ENCODE data around the gene CWC22.
A peak's percentile ranks its signal among the peaks of the same experiment; 100 is the strongest.

Gene CWC22

DNA sequence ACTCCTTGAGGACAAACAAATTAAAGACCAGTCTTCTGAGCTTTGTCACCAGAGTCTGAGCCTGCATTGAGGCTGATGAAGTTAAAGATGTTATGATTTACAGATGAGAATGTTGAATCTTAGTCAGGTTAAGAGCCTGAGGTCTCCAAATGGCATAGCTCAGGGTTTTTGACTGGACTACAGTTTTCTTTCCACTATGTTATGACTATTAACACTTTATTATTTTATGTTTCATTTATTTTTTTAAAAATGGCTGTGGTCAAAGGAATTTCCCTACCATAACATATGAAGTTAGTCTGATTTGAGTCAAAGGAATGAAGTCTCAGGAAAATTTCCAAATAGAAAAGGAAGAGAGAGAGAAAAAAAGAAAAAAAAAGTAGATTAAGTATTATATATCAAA is 39.7 kb upstream of the CWC22 start:
- H3K4me1 ChIP-seq (ENCODE audit: insufficient read depth, poor library complexity, severe bottlenecking) = no peaks in the 10 kb centered on the region
- no peaks in the 10 kb centered on the region for H3K36me3 ChIP-seq (ENCODE audit: low read depth)
- no peaks in the 10 kb centered on the region for H3K27me3 ChIP-seq (ENCODE audit: insufficient read depth, poor library complexity, severe bottlenecking)
- no peak overlapping the region for H3K4me3 ChIP-seq (ENCODE audit: severe bottlenecking)
- no peak for DNase-seq (ENCODE audit: low spot score)
- no peaks in the 10 kb centered on the region for H3K9me3 ChIP-seq (ENCODE audit: severe bottlenecking)
- TF ChIP-seq, protein P1, sequence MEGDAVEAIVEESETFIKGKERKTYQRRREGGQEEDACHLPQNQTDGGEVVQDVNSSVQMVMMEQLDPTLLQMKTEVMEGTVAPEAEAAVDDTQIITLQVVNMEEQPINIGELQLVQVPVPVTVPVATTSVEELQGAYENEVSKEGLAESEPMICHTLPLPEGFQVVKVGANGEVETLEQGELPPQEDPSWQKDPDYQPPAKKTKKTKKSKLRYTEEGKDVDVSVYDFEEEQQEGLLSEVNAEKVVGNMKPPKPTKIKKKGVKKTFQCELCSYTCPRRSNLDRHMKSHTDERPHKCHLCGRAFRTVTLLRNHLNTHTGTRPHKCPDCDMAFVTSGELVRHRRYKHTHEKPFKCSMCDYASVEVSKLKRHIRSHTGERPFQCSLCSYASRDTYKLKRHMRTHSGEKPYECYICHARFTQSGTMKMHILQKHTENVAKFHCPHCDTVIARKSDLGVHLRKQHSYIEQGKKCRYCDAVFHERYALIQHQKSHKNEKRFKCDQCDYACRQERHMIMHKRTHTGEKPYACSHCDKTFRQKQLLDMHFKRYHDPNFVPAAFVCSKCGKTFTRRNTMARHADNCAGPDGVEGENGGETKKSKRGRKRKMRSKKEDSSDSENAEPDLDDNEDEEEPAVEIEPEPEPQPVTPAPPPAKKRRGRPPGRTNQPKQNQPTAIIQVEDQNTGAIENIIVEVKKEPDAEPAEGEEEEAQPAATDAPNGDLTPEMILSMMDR (IDR thresholded peaks at IDR 0.05; ENCODE audit: poor library complexity, severe bottlenecking) = no peak
- ATAC-seq (ENCODE audit: low read depth) = no peak
- no peak overlapping the region for H3K27ac ChIP-seq (ENCODE audit: poor library complexity, severe bottlenecking)

DNA sequence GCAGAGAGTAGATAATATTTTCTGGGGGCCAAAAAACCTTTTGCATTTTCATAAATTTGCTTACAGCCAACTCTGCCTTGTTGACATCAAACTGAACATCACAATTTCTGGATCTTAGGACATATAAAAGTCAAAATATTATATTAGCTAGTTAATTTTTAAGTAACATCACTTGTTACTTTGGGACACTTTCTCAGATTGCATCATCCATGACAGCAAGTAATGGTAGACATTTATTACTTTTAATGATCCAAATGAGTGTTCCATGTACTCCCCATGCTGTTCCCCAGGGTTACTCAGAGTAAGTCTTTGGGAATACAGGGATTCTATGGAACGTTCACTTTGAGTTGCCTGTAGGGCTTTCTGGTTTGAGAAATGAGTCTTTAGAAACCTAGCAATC is 39.1 kb upstream of the CWC22 start:
- Histone ChIP-seq H3K36me3 (ENCODE audit: low read depth) (no peaks in the 10 kb centered on the region), H3K4me3 (ENCODE audit: severe bottlenecking) (no peak overlapping the region), H3K27me3 (ENCODE audit: insufficient read depth, poor library complexity, severe bottlenecking) (no peaks in the 10 kb centered on the region), H3K4me1 (ENCODE audit: insufficient read depth, poor library complexity, severe bottlenecking) (no peaks in the 10 kb centered on the region), H3K27ac (ENCODE audit: poor library complexity, severe bottlenecking) (no peak overlapping the region), H3K9me3 (ENCODE audit: severe bottlenecking) (no peaks in the 10 kb centered on the region)
- TF ChIP-seq, protein P1 (IDR thresholded peaks at IDR 0.05; ENCODE audit: poor library complexity, severe bottlenecking) = no peak
- DNase-seq (ENCODE audit: low spot score) (no peak), ATAC-seq (ENCODE audit: low read depth) (no peak)

DNA sequence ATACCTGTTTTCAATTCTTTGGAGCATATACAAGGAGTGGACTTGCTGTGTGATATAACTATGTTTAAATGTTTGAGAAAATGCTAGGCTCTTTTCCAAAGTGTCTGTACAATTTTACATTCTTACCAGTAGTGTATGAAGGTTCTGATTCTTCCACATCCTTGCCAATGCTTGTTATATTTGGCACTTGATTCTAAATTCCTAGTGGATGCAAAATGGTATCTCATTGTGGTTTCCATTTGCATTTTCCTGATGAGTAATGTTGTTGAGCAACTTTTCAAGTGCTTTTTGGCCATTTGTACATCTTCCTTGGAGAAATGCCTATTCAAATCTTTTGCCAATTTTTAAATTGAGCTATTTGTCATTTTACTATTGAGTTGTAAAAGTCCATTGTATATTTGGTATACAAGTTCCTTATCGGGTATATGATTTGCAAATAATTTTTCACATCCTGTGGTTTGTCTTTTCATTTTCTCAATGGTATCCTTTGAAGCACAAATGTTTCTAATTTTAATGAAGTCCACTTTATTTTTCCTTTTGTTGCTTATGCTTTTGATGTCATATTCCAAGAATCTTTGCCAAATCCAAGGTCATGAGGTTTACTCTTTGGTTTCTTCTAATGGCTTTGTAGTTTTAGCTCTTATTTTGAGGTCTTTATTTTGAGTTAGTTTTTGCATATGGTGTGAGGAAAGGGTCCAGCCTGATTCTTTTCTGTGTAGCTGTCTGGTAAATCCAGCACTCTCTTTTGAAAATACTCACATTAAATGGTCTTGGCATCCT is 33.2 kb upstream of the CWC22 start:
- Histone ChIP-seq H3K4me1 (ENCODE audit: insufficient read depth, poor library complexity, severe bottlenecking) (peaks cover 7% of the 10 kb centered on the region), H3K27ac (ENCODE audit: poor library complexity, severe bottlenecking) (no peak overlapping the region), H3K9me3 (ENCODE audit: severe bottlenecking) (no peaks in the 10 kb centered on the region), H3K4me3 (ENCODE audit: severe bottlenecking) (no peak overlapping the region), H3K27me3 (ENCODE audit: insufficient read depth, poor library complexity, severe bottlenecking) (no peaks in the 10 kb centered on the region), H3K36me3 (ENCODE audit: low read depth) (no peaks in the 10 kb centered on the region)
- DNase-seq (ENCODE audit: low spot score) = no peak
- TF ChIP-seq, protein P1 (IDR thresholded peaks at IDR 0.05; ENCODE audit: poor library complexity, severe bottlenecking) = no peak
- ATAC-seq (ENCODE audit: low read depth) = peak; percentile 83

DNA sequence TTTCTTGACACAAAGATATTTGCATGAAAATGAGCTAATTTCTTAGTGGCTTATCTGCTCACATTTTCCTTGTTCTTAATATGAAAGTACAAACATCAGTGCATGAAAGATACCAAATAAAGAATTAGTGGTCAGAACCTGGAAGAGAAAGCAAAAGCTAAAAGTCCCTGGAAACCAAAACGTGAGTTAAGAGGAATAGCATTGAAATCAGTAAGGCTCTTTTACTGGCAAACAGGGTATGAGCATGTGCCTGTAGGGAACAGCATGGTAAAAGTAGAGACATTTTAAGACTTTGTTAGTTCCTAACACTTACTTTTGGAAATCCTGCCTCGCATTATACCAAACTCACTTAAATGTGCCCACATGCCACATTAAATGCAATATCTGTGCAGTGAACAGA is 31.9 kb upstream of the CWC22 start:
- Histone ChIP-seq H3K4me1 (ENCODE audit: insufficient read depth, poor library complexity, severe bottlenecking) (peaks cover 7% of the 10 kb centered on the region), H3K9me3 (ENCODE audit: severe bottlenecking) (no peaks in the 10 kb centered on the region), H3K27ac (ENCODE audit: poor library complexity, severe bottlenecking) (no peak overlapping the region), H3K4me3 (ENCODE audit: severe bottlenecking) (no peak overlapping the region), H3K36me3 (ENCODE audit: low read depth) (no peaks in the 10 kb centered on the region), H3K27me3 (ENCODE audit: insufficient read depth, poor library complexity, severe bottlenecking) (no peaks in the 10 kb centered on the region)
- ATAC-seq (ENCODE audit: low read depth) (no peak), DNase-seq (ENCODE audit: low spot score) (no peak)
- TF ChIP-seq, protein P1 (IDR thresholded peaks at IDR 0.05; ENCODE audit: poor library complexity, severe bottlenecking) = no peak

Data from RWPE2 (cell line).